Endothelial cell of umbilical vein (primary cell): ENCODE results near the gene ARL2BP. TPM values are rescaled to one million over a fixed set of nuclear protein-coding genes. Genes with fewer than 3 reads are reported as not detected.

Experiments used
- BruUV-seq: library from RNA; stranded (reverse); fragments of 400-500 nt; replicated peaks from 2 replicates; lab custom pipeline; 2021; lab: Mats Ljungman, UMichigan
- CTCF ChIA-PET: fragments of 300-600, 350-600 bp; sonication (Branson Sonifier 250); formaldehyde crosslinking; loops from one replicate; lab custom pipeline; 2021; ENCODE audit warnings: antibody characterized with exemption, inconsistent platforms; lab: Charles Lee
- POLR2A ChIA-PET: fragments of 300-600, 350-600 bp; sonication (Branson Sonifier 250); formaldehyde crosslinking; loops from one replicate; lab custom pipeline; 2021; ENCODE audit warnings: antibody characterized with exemption, inconsistent platforms; lab: Charles Lee
- DNase-seq: peaks from one replicate; pipeline ENCODE4 v3.0.0-alpha.2; 2011; ENCODE audit warnings: low read depth, low spot score
- FAIRE-seq: peaks from 2 replicates; lab custom pipeline; 2011; peaks lifted over from hg19 to GRCh38; lab: Jason Lieb, UNC
- H2AFZ ChIP-seq: 2 replicates; pipeline ENCODE4 v1.6.0; 2012; ENCODE audit warnings: low read depth, low read length, control low read depth, inconsistent platforms
- H3K27ac ChIP-seq: 2 replicates; pipeline ENCODE4 v1.5.1; 2011; ENCODE audit warnings: low read depth, mild to moderate bottlenecking, control low read depth, low read length, moderate library complexity; ENCODE audit not compliant: insufficient read depth
- H3K27me3 ChIP-seq, 2 experiments: 2 replicates each; pipeline versions ENCODE4 v1.6.0 to v1.6.1; 2011; ENCODE audit warnings: low read length in 2 of 2, mixed read lengths in 1 of 2; ENCODE audit not compliant: control insufficient read depth in 2 of 2, insufficient read depth in 2 of 2
- H3K36me3 ChIP-seq, 2 experiments: 2 replicates in 1 of 2; 3 replicates in 1 of 2; pipeline ENCODE4 v1.5.1; 2011; ENCODE audit warnings: low read length in 2 of 2, mild to moderate bottlenecking in 1 of 2, moderate library complexity in 1 of 2; ENCODE audit not compliant: control insufficient read depth in 2 of 2, insufficient read depth in 2 of 2; ENCODE audit errors: extremely low read depth in 1 of 2
- H3K4me1 ChIP-seq: 3 replicates; pipeline ENCODE4 v1.5.1; 2011; ENCODE audit warnings: mild to moderate bottlenecking, low read length; ENCODE audit not compliant: control insufficient read depth, insufficient read depth; ENCODE audit errors: extremely low read depth
- H3K4me2 ChIP-seq: 2 replicates; pipeline ENCODE4 v1.6.1; 2011; ENCODE audit warnings: low read length, control low read depth, mixed read lengths; ENCODE audit not compliant: insufficient read depth
- H3K4me3 ChIP-seq, 3 experiments: fragments of 200-600 bp in 1 of 3; sonication (generic), shearing (Covaris generic) in 1 of 3; replicated peaks in 1 of 3; 2 replicates each; pipeline ENCODE4 v1.5.1; 2011 to 2016; ENCODE audit warnings: control low read depth in 3 of 3, low read length in 3 of 3, mild to moderate bottlenecking in 2 of 3, inconsistent platforms in 1 of 3, low read depth in 1 of 3, moderate library complexity in 1 of 3; ENCODE audit not compliant: insufficient read depth in 1 of 3
- H3K79me2 ChIP-seq: 2 replicates; pipeline ENCODE4 v1.6.0; 2012; ENCODE audit warnings: low read length, inconsistent platforms; ENCODE audit not compliant: control insufficient read depth, insufficient read depth
- H3K9ac ChIP-seq: replicated peaks from 2 replicates; pipeline ENCODE3; 2011; ENCODE audit warnings: low read length, control low read depth; ENCODE audit not compliant: insufficient read depth; ENCODE audit errors: extremely low read depth
- H3K9me1 ChIP-seq: replicated peaks from 3 replicates; pipeline ENCODE4 v1.6.0; 2011; ENCODE audit warnings: mild to moderate bottlenecking, low read length; ENCODE audit not compliant: control insufficient read depth, insufficient read depth; ENCODE audit errors: extremely low read depth
- H3K9me3 ChIP-seq: replicated peaks from 2 replicates; pipeline ENCODE4 v1.5.1; 2012; ENCODE audit warnings: low read length, inconsistent platforms; ENCODE audit not compliant: control insufficient read depth, insufficient read depth
- H4K20me1 ChIP-seq: replicated peaks from 2 replicates; pipeline ENCODE3; 2011; ENCODE audit warnings: mild to moderate bottlenecking, low read length; ENCODE audit not compliant: control insufficient read depth, insufficient read depth; ENCODE audit errors: extremely low read depth
- CTCF ChIP-seq, 2 donors: IDR thresholded peaks; 1 replicate in 1 of 2; 2 replicates in 1 of 2; pipeline ENCODE4 v1.5.1; 2011; ENCODE audit warnings: low read length in 2 of 2, mild to moderate bottlenecking in 2 of 2, moderate library complexity in 2 of 2, control low read depth in 1 of 2, inconsistent platforms in 1 of 2, low read depth in 1 of 2; ENCODE audit not compliant: insufficient read depth in 1 of 2; ENCODE audit errors: extremely low read depth in 1 of 2
- EZH2 ChIP-seq: IDR thresholded peaks from 2 replicates; pipeline ENCODE4 v1.6.1; 2012; ENCODE audit warnings: borderline replicate concordance, low read depth, mild to moderate bottlenecking, moderate library complexity, low read length, inconsistent platforms; ENCODE audit not compliant: severe bottlenecking
- FOS ChIP-seq: IDR thresholded peaks from 2 replicates; pipeline ENCODE4 v1.6.1; 2011; ENCODE audit warnings: mild to moderate bottlenecking, low read length, moderate library complexity, borderline replicate concordance; ENCODE audit not compliant: insufficient read depth
- GATA2 ChIP-seq: IDR thresholded peaks from 2 replicates; pipeline ENCODE4 v1.7.0; 2011; ENCODE audit warnings: low read depth, mild to moderate bottlenecking, moderate library complexity, mixed read lengths, low read length; ENCODE audit not compliant: insufficient read length, insufficient read depth
- JUN ChIP-seq: IDR thresholded peaks from 2 replicates; pipeline ENCODE4 v1.6.1; 2011; ENCODE audit warnings: borderline replicate concordance, low read depth; ENCODE audit not compliant: insufficient read length, insufficient read depth
- MAX ChIP-seq: IDR thresholded peaks from 2 replicates; pipeline ENCODE4 v1.6.1; 2011; ENCODE audit not compliant: insufficient read depth, insufficient read length
- MYC ChIP-seq: IDR thresholded peaks from one replicate; pipeline ENCODE4 v1.6.1; 2011; ENCODE audit warnings: mild to moderate bottlenecking, low read depth, low read length
- POLR2A ChIP-seq: IDR thresholded peaks from 2 replicates; pipeline ENCODE4 v1.6.1; 2012; ENCODE audit warnings: low read depth, mild to moderate bottlenecking, control low read depth, low read length
- POLR2AphosphoS5 ChIP-seq: IDR thresholded peaks from 2 replicates; pipeline ENCODE4 v1.6.1; 2012; ENCODE audit warnings: low read depth, mild to moderate bottlenecking, control low read depth, low read length, moderate library complexity; ENCODE audit not compliant: insufficient read depth
- dilution Hi-C: fragments of 300-500 bp; cut with MboI; formaldehyde crosslinking; loops from one replicate; pipeline ENCODE4 v1.15.0; 2019; ENCODE audit warnings: low sequenced_read_pairs; ENCODE audit not compliant: extremely low pct_ligation_motif_present
- intact Hi-C: fragments of 100-400 bp; cut with micrococcal nuclease; formaldehyde crosslinking; loops from one replicate; pipeline ENCODE4 v1.10.0; 2022
- polyA plus RNA-seq, 4 experiments: library from polyadenylated mRNA; depleted of rRNA in 3 of 4; stranded (reverse) in 3 of 4; unstranded in 1 of 4; fragments of >200 nt; gene quantifications; 2 replicates each; pipeline versions ENCODE4 v1.2.1 to v1.2.3, GENCODE V29; 2011 to 2012; ENCODE audit warnings: missing spikeins in 1 of 4
- total RNA-seq: library from RNA; stranded (reverse); gene quantifications from 2 replicates; pipeline ENCODE4 v1.2.3, GENCODE V29; 2021

Gene ARL2BP
- total and polyA plus RNA-seq, 2 donors (not counting 3 experiments of a cell fraction or from before 2014, with no cell fraction given): 80.4 to 111 TPM

GRCh38 chr16:57282510-57283213 lies 37.6 kb downstream of the ARL2BP start:
- H3K4me3 ChIP-seq: no peak overlapping the region
- no peaks in the 10 kb centered on the region for H3K36me3 ChIP-seq
- H2AFZ ChIP-seq: no peak overlapping the region
- ChIA-PET POLR2A (no interaction called here), CTCF (interaction anchor here (0.9 kb wide), 1 partner anchor 9 kb away, joined by 3 read pairs; no protein-coding TSS in a partner anchor)
- H3K4me2 ChIP-seq: no peak overlapping the region
- dilution Hi-C loops (no loop called here), intact Hi-C loops (loop anchor here (5.0 kb wide), 1 partner anchor 95 kb away; the partner anchor contains the start of genes PSME3IP1 and RSPRY1)
- BruUV-seq: no TSS peak
- no peak overlapping the region for H3K27ac ChIP-seq
- H3K79me2 ChIP-seq: no peaks in the 10 kb centered on the region
- no peak for TF ChIP-seq EZH2
- TF ChIP-seq MAX: no peak
- TF ChIP-seq CTCF (IDR thresholded peaks at IDR 0.05; ENCODE audit: extremely low read depth in 1 of 2, insufficient read depth in 1 of 2, low read depth in 1 of 2, low read length in 2 of 2): no peak
- no peak for TF ChIP-seq GATA2
- TF ChIP-seq POLR2AphosphoS5: no peak
- TF ChIP-seq MYC: no peak
- no peak for TF ChIP-seq FOS
- TF ChIP-seq JUN: no peak
- TF ChIP-seq POLR2A: no peak
- H3K9me1 ChIP-seq: no peaks in the 10 kb centered on the region
- no peaks in the 10 kb centered on the region for H4K20me1 ChIP-seq
- DNase-seq (no peak), FAIRE-seq (no peak)
- H3K9me3 ChIP-seq: no peaks in the 10 kb centered on the region
- no peaks in the 10 kb centered on the region for H3K27me3 ChIP-seq
- peaks cover 18% of the 10 kb centered on the region for H3K4me1 ChIP-seq
- H3K9ac ChIP-seq: no peak overlapping the region
